ENCODE results near the gene FCGR2B.
"Not testable (repeated sequence)": the region's sequence is repeated elsewhere in the genome, so short reads cannot be mapped to it uniquely, and the experiment has no call there.

The FCGR2B gene

GRCh38 chr1:161647507-161648360, 15.2 kb upstream of the FCGR2B start:
- DNase-seq (ENCODE audit: low read depth in 2 of 2): not testable (repeated sequence)

GRCh38 chr1:161653541-161653940, 9.4 kb upstream of the FCGR2B start:
- not testable (repeated sequence) for DNase-seq (ENCODE audit: low read depth in 2 of 2)

GRCh38 chr1:161653971-161654370, 9.0 kb upstream of the FCGR2B start:
- not testable (repeated sequence) for DNase-seq (ENCODE audit: low read depth in 2 of 2)

- not testable (repeated sequence) for DNase-seq (ENCODE audit: low read depth in 2 of 2)
Observed at GRCh38 chr1:161658524-161658923, 4.4 kb upstream of the FCGR2B start.

- DNase-seq (ENCODE audit: low read depth in 2 of 2): not testable (repeated sequence)
Observed at GRCh38 chr1:161661660-161662311, 1.2 kb upstream of the FCGR2B start.

GRCh38 chr1:161663569-161663968, 626 bp downstream of the FCGR2B start:
- not testable (repeated sequence) for DNase-seq (ENCODE audit: low read depth in 2 of 2)

GRCh38 chr1:161664689-161665088, 1.7 kb downstream of the FCGR2B start:
- DNase-seq (ENCODE audit: low read depth in 2 of 2): not testable (repeated sequence)

- DNase-seq (ENCODE audit: low read depth in 2 of 2): not testable (repeated sequence)
Observed at GRCh38 chr1:161671045-161672020, 8.4 kb downstream of the FCGR2B start.

- DNase-seq (ENCODE audit: low read depth in 2 of 2): not testable (repeated sequence)
Observed at GRCh38 chr1:161673437-161673836, 10.5 kb downstream of the FCGR2B start.

GRCh38 chr1:161674447-161674846, 11.5 kb downstream of the FCGR2B start:
- not testable (repeated sequence) for DNase-seq (ENCODE audit: low read depth in 2 of 2)

- DNase-seq (ENCODE audit: low read depth in 2 of 2): not testable (repeated sequence)
Observed at GRCh38 chr1:161674908-161675307, 12.0 kb downstream of the FCGR2B start.

- DNase-seq (ENCODE audit: low read depth in 2 of 2): no peak
Observed at GRCh38 chr1:161676441-161676840, 13.5 kb downstream of the FCGR2B start.

GRCh38 chr1:161676958-161677689, 14.2 kb downstream of the FCGR2B start:
- no peak for DNase-seq (ENCODE audit: low read depth in 2 of 2)

GRCh38 chr1:161678500-161678899, 15.6 kb downstream of the FCGR2B start:
- no peak for DNase-seq (ENCODE audit: low read depth in 2 of 2)

- DNase-seq (ENCODE audit: low read depth in 2 of 2): no peak
Observed at GRCh38 chr1:161681879-161682278, 18.9 kb downstream of the FCGR2B start.

GRCh38 chr1:161688946-161689345, 26.0 kb downstream of the FCGR2B start:
- no peak for DNase-seq (ENCODE audit: low read depth in 2 of 2)

GRCh38 chr1:161691846-161692245, 28.9 kb downstream of the FCGR2B start:
- no peak for DNase-seq (ENCODE audit: low read depth in 2 of 2)

- not testable (repeated sequence) for DNase-seq (ENCODE audit: low read depth in 2 of 2)
Observed at GRCh38 chr1:161693020-161693712, 30.2 kb downstream of the FCGR2B start.

GRCh38 chr1:161698302-161698701, 35.4 kb downstream of the FCGR2B start:
- DNase-seq (ENCODE audit: low read depth in 2 of 2): not testable (repeated sequence)

- DNase-seq (ENCODE audit: low read depth in 2 of 2): no peak
Observed at GRCh38 chr1:161702250-161702649, 39.3 kb downstream of the FCGR2B start.

Measured in stimulated activated CD8-positive, alpha-beta memory T cell treated with anti-CD3 and anti-CD28 coated beads, Interleukin-7, amount 100 ng/mL, for 4 hours (primary cell).